Karpas-422 (cell line): ENCODE measurements around the gene MRTFA. TPM values are rescaled to one million over a fixed set of nuclear protein-coding genes. Genes with fewer than 3 reads are reported as not detected.

ENCODE experiments used
- total RNA-seq: library from RNA; depleted of rRNA; stranded (reverse); fragments of >200 nt; shearing (Covaris generic); gene quantifications from 2 replicates; pipeline ENCODE4 v1.2.3, GENCODE V29; 2014; ENCODE audit warnings: low replicate concordance; rRNA removed

Gene MRTFA
- total RNA-seq, 1 experiment from 2014 or later, result 37.2 TPM

Other genes starting within 250 kb of the MRTFA start
- not detected in 2 replicates for gene MCHR1, start 42.8 kb upstream of the MRTFA start, total RNA-seq
- gene SLC25A17, start 182.6 kb upstream of the MRTFA start, total RNA-seq, result 17.0 and 41.8 TPM in 2 replicates
- 130 and 229 TPM in 2 replicates for gene ST13, start 219.9 kb upstream of the MRTFA start, total RNA-seq
- 11.7 and 17.5 TPM in 2 replicates for gene XPNPEP3, start 220.4 kb upstream of the MRTFA start, total RNA-seq
- gene DNAJB7, start 225.4 kb upstream of the MRTFA start, total RNA-seq, result not detected in 2 replicates